ENCODE measurements around the gene SIPA1L2. TPM values are rescaled to one million over a fixed set of nuclear protein-coding genes. Genes with fewer than 3 reads are reported as not detected.
A peak's percentile ranks its signal among the peaks of the same experiment; 100 is the strongest.

The SIPA1L2 gene
- total and polyA plus RNA-seq, 5 donors from 2014 or later, result 0.22 TPM; not detected in 4

GRCh38 chr1:232598837-232599177 lies 31.1 kb downstream of the SIPA1L2 start:
- H3K27ac Mint-ChIP-seq, result no peak overlapping the region
- no peaks in the 10 kb centered on the region for H3K9me3 Mint-ChIP-seq
- Histone ChIP-seq H3K4me1 (ENCODE audit: control insufficient read depth, insufficient read depth, low read length, poor library complexity, severe bottlenecking) (no peaks in the 10 kb centered on the region), H3K27me3 (ENCODE audit: control insufficient read depth, insufficient read depth, low read length) (no peaks in the 10 kb centered on the region), H3K9me3 (ENCODE audit: control insufficient read depth in 2 of 2, low read length in 2 of 2) (no peaks in the 10 kb centered on the region), H3K36me3 (ENCODE audit: control insufficient read depth, insufficient read depth, low read length) (no peaks in the 10 kb centered on the region), H3K4me3 (ENCODE audit: low read depth, low read length) (no peak overlapping the region), H3K27ac (ENCODE audit: insufficient read depth, low read length, poor library complexity, severe bottlenecking) (no peak overlapping the region)
- H3K4me3 Mint-ChIP-seq, result no peak overlapping the region
- no peaks in the 10 kb centered on the region for H3K27me3 Mint-ChIP-seq
- H3K4me1 Mint-ChIP-seq, result peaks cover 0 to 2% (median 0%) of the 10 kb centered on the region in 4 donors
- DNase-seq (no peak), ATAC-seq (ENCODE audit: low read depth in 2 of 2) (no peak)
- no peaks in the 10 kb centered on the region for H3K36me3 Mint-ChIP-seq

- H3K36me3 Mint-ChIP-seq, result no peaks in the 10 kb centered on the region
- Histone ChIP-seq H3K27ac (ENCODE audit: insufficient read depth, low read length, poor library complexity, severe bottlenecking) (no peak overlapping the region), H3K4me3 (ENCODE audit: low read depth, low read length) (no peak overlapping the region), H3K4me1 (ENCODE audit: control insufficient read depth, insufficient read depth, low read length, poor library complexity, severe bottlenecking) (no peaks in the 10 kb centered on the region), H3K27me3 (ENCODE audit: control insufficient read depth, insufficient read depth, low read length) (no peaks in the 10 kb centered on the region), H3K9me3 (ENCODE audit: control insufficient read depth in 2 of 2, low read length in 2 of 2) (no peaks in the 10 kb centered on the region), H3K36me3 (ENCODE audit: control insufficient read depth, insufficient read depth, low read length) (no peaks in the 10 kb centered on the region)
- H3K27ac Mint-ChIP-seq, result no peak overlapping the region
- ATAC-seq (ENCODE audit: low read depth in 2 of 2) (no peak), DNase-seq (no peak)
- H3K27me3 Mint-ChIP-seq, result no peaks in the 10 kb centered on the region
- no peaks in the 10 kb centered on the region for H3K9me3 Mint-ChIP-seq
- H3K4me3 Mint-ChIP-seq, result no peak overlapping the region
- peaks cover 0 to 2% (median 0%) of the 10 kb centered on the region in 4 donors for H3K4me1 Mint-ChIP-seq
These were observed 31.8 kb downstream of the SIPA1L2 start for GRCh38 chr1:232598133-232598532.

- no peaks in the 10 kb centered on the region for H3K9me3 Mint-ChIP-seq
- H3K27me3 Mint-ChIP-seq, result no peaks in the 10 kb centered on the region
- peaks cover 0 to 2% (median 0%) of the 10 kb centered on the region in 4 donors for H3K4me1 Mint-ChIP-seq
- H3K4me3 ChIP-seq (ENCODE audit: low read depth, low read length), result no peak overlapping the region
- H3K27ac ChIP-seq (ENCODE audit: insufficient read depth, low read length, poor library complexity, severe bottlenecking), result no peak overlapping the region
- H3K4me3 Mint-ChIP-seq, result no peak overlapping the region
- no peaks in the 10 kb centered on the region for H3K9me3 ChIP-seq (ENCODE audit: control insufficient read depth in 2 of 2, low read length in 2 of 2)
- no peak for DNase-seq
- H3K27ac Mint-ChIP-seq, result no peak overlapping the region
- H3K36me3 ChIP-seq (ENCODE audit: control insufficient read depth, insufficient read depth, low read length), result no peaks in the 10 kb centered on the region
- H3K36me3 Mint-ChIP-seq, result no peaks in the 10 kb centered on the region
- H3K27me3 ChIP-seq (ENCODE audit: control insufficient read depth, insufficient read depth, low read length), result no peaks in the 10 kb centered on the region
- no peaks in the 10 kb centered on the region for H3K4me1 ChIP-seq (ENCODE audit: control insufficient read depth, insufficient read depth, low read length, poor library complexity, severe bottlenecking)
- no peak for ATAC-seq (ENCODE audit: low read depth in 2 of 2)
These were observed 32.2 kb downstream of the SIPA1L2 start for GRCh38 chr1:232597721-232598120.

GRCh38 chr1:232596666-232597303 lies 33.1 kb downstream of the SIPA1L2 start:
- Histone ChIP-seq H3K27ac (ENCODE audit: insufficient read depth, low read length, poor library complexity, severe bottlenecking) (no peak overlapping the region), H3K4me1 (ENCODE audit: control insufficient read depth, insufficient read depth, low read length, poor library complexity, severe bottlenecking) (no peaks in the 10 kb centered on the region), H3K4me3 (ENCODE audit: low read depth, low read length) (no peak overlapping the region), H3K36me3 (ENCODE audit: control insufficient read depth, insufficient read depth, low read length) (no peaks in the 10 kb centered on the region), H3K9me3 (ENCODE audit: control insufficient read depth in 2 of 2, low read length in 2 of 2) (no peaks in the 10 kb centered on the region), H3K27me3 (ENCODE audit: control insufficient read depth, insufficient read depth, low read length) (no peaks in the 10 kb centered on the region)
- Mint-ChIP-seq H3K4me3 (no peak overlapping the region), H3K36me3 (no peaks in the 10 kb centered on the region), H3K4me1 (peaks cover 0 to 2% (median 0%) of the 10 kb centered on the region in 4 donors), H3K27me3 (peaks cover 1% of the 10 kb centered on the region), H3K9me3 (no peaks in the 10 kb centered on the region), H3K27ac (no peak overlapping the region)
- DNase-seq, result peak in 1 of 3 donors; percentile 11
- no peak for ATAC-seq (ENCODE audit: low read depth in 2 of 2)

- H3K9me3 Mint-ChIP-seq, result no peaks in the 10 kb centered on the region
- Histone ChIP-seq H3K4me1 (ENCODE audit: control insufficient read depth, insufficient read depth, low read length, poor library complexity, severe bottlenecking) (no peaks in the 10 kb centered on the region), H3K4me3 (ENCODE audit: low read depth, low read length) (no peak overlapping the region), H3K9me3 (ENCODE audit: control insufficient read depth in 2 of 2, low read length in 2 of 2) (no peaks in the 10 kb centered on the region), H3K36me3 (ENCODE audit: control insufficient read depth, insufficient read depth, low read length) (no peaks in the 10 kb centered on the region), H3K27ac (ENCODE audit: insufficient read depth, low read length, poor library complexity, severe bottlenecking) (no peak overlapping the region), H3K27me3 (ENCODE audit: control insufficient read depth, insufficient read depth, low read length) (no peaks in the 10 kb centered on the region)
- H3K27me3 Mint-ChIP-seq, result peaks cover 5% of the 10 kb centered on the region
- H3K36me3 Mint-ChIP-seq, result no peaks in the 10 kb centered on the region
- no peak for DNase-seq
- H3K4me1 Mint-ChIP-seq, result peaks cover 0 to 2% (median 0%) of the 10 kb centered on the region in 4 donors
- ATAC-seq (ENCODE audit: low read depth in 2 of 2), result no peak
- H3K4me3 Mint-ChIP-seq, result no peak overlapping the region
- H3K27ac Mint-ChIP-seq, result no peak overlapping the region
These were observed 34.9 kb downstream of the SIPA1L2 start for GRCh38 chr1:232594768-232595698.

- no peak overlapping the region for H3K4me3 ChIP-seq (ENCODE audit: low read depth, low read length)
- H3K4me1 Mint-ChIP-seq, result no peaks in the 10 kb centered on the region
- no peaks in the 10 kb centered on the region for H3K36me3 Mint-ChIP-seq
- H3K4me3 Mint-ChIP-seq, result no peak overlapping the region
- DNase-seq, result no peak
- H3K9me3 ChIP-seq (ENCODE audit: control insufficient read depth in 2 of 2, low read length in 2 of 2), result no peaks in the 10 kb centered on the region
- no peaks in the 10 kb centered on the region for H3K9me3 Mint-ChIP-seq
- H3K27ac Mint-ChIP-seq, result no peak overlapping the region
- no peaks in the 10 kb centered on the region for H3K36me3 ChIP-seq (ENCODE audit: control insufficient read depth, insufficient read depth, low read length)
- H3K27ac ChIP-seq (ENCODE audit: insufficient read depth, low read length, poor library complexity, severe bottlenecking), result no peak overlapping the region
- no peak for ATAC-seq (ENCODE audit: low read depth in 2 of 2)
- no peaks in the 10 kb centered on the region for H3K27me3 ChIP-seq (ENCODE audit: control insufficient read depth, insufficient read depth, low read length)
- no peaks in the 10 kb centered on the region for H3K4me1 ChIP-seq (ENCODE audit: control insufficient read depth, insufficient read depth, low read length, poor library complexity, severe bottlenecking)
- H3K27me3 Mint-ChIP-seq, result peaks cover 5% of the 10 kb centered on the region
These were observed 36.0 kb downstream of the SIPA1L2 start for GRCh38 chr1:232593717-232594502.

- Mint-ChIP-seq H3K4me3 (no peak overlapping the region), H3K36me3 (no peaks in the 10 kb centered on the region), H3K4me1 (no peaks in the 10 kb centered on the region), H3K9me3 (no peaks in the 10 kb centered on the region), H3K27ac (no peak overlapping the region), H3K27me3 (peaks cover 5% of the 10 kb centered on the region)
- no peaks in the 10 kb centered on the region for H3K36me3 ChIP-seq (ENCODE audit: control insufficient read depth, insufficient read depth, low read length)
- no peak overlapping the region for H3K4me3 ChIP-seq (ENCODE audit: low read depth, low read length)
- H3K9me3 ChIP-seq (ENCODE audit: control insufficient read depth in 2 of 2, low read length in 2 of 2), result no peaks in the 10 kb centered on the region
- H3K27me3 ChIP-seq (ENCODE audit: control insufficient read depth, insufficient read depth, low read length), result no peaks in the 10 kb centered on the region
- no peak overlapping the region for H3K27ac ChIP-seq (ENCODE audit: insufficient read depth, low read length, poor library complexity, severe bottlenecking)
- H3K4me1 ChIP-seq (ENCODE audit: control insufficient read depth, insufficient read depth, low read length, poor library complexity, severe bottlenecking), result no peaks in the 10 kb centered on the region
- ATAC-seq (ENCODE audit: low read depth in 2 of 2), result no peak
- no peak for DNase-seq
These were observed 38.6 kb downstream of the SIPA1L2 start for GRCh38 chr1:232591344-232591743.
